Tibial nerve (tissue), 4 donors: ENCODE results near the gene TUBE1. TPM values are rescaled to one million over a fixed set of nuclear protein-coding genes. Genes with fewer than 3 reads are reported as not detected.

Experiments
- DNase-seq, 2 donors: peaks; one replicate each; pipeline ENCODE4 v3.0.0-alpha.2; 2019; ENCODE audit warnings: low spot score in 2 of 2
- H3K27ac ChIP-seq, 4 donors: fragments of 200-600 bp; sonication (generic) in 3 of 4; one replicate each; pipeline ENCODE4 v1.5.1; 2017 to 2019; ENCODE audit warnings: mild to moderate bottlenecking in 1 of 4
- H3K27me3 ChIP-seq, 2 donors: fragments of 200-600 bp; sonication (generic) in 1 of 2; one replicate each; pipeline versions ENCODE4 v1.5.1 to v1.6.0; 2017 to 2019
- H3K36me3 ChIP-seq, 3 donors: fragments of 200-600 bp; sonication (generic); one replicate each; pipeline ENCODE4 v1.5.1; 2018 to 2019
- H3K4me1 ChIP-seq, 4 donors: fragments of 200-600 bp; sonication (generic) in 3 of 4; one replicate each; pipeline ENCODE4 v1.5.1; 2017 to 2019
- H3K4me3 ChIP-seq, 4 donors: fragments of 200-600 bp; sonication (generic) in 3 of 4; one replicate each; pipeline ENCODE4 v1.5.1; 2017 to 2019; ENCODE audit warnings: mild to moderate bottlenecking in 1 of 4, moderate library complexity in 1 of 4
- H3K9me3 ChIP-seq, 4 donors: fragments of 200-600 bp; sonication (generic) in 3 of 4; one replicate each; pipeline ENCODE4 v1.5.1; 2017 to 2019
- EP300 ChIP-seq, 2 donors: sonication (generic); formaldehyde crosslinking; IDR thresholded peaks; one replicate each; pipeline ENCODE4 v1.6.1; 2017; ENCODE audit warnings: antibody characterized with exemption in 2 of 2, mild to moderate bottlenecking in 1 of 2
- POLR2A ChIP-seq, 2 donors: fragments of 450-650 bp; IDR thresholded peaks; one replicate each; pipeline ENCODE4 v1.6.1; 2017; ENCODE audit warnings: antibody characterized with exemption in 2 of 2, mild to moderate bottlenecking in 2 of 2, moderate library complexity in 2 of 2
- WGBS, 2 donors: methylation state at CpG; one replicate each; pipeline ENCODE4 v1.1.5; 2018; 5-methylcytosine and 5-hydroxymethylcytosine counted together
- total RNA-seq, 4 donors: library from RNA; depleted of rRNA; stranded (reverse); fragments of >200 nt; gene quantifications; one replicate each; pipeline ENCODE4 v1.1.0, GENCODE V29; 2016
- TF ChIP-seq, protein P1 (sequence below), 5 experiments: fragments of 200-600 bp in 3 of 5; fragments of 450-650 bp in 2 of 5; sonication (generic) in 3 of 5; IDR thresholded peaks; one replicate each; pipeline ENCODE4 v1.5.1; 2016 to 2019; ENCODE audit warnings: antibody characterized with exemption in 5 of 5, mild to moderate bottlenecking in 3 of 5, moderate library complexity in 2 of 5

The TUBE1 gene
- total RNA-seq, 4 donors from 2014 or later, result 47.2 to 64.5 (median 50.7) TPM

DNA sequence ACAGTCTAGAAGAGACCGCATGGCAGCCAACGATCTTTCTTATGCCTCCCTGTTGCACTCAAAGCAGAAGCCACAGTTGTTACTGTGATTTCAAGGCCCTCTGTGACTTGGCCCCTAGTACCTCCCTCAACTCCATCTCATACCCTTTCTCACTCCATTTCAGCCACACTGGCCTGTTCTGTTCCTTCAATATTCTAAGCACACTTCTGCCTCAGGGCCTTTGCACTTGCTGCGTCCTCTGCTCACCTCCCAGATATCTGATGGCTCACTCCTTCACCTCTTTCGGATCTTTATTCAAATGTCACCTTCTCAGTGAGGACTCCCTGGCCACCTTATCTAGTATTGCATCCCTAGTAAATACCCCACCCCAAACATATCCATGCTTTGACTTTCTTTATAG is 62.8 kb downstream of the TUBE1 start:
- Histone ChIP-seq H3K9me3 (peaks cover 0 to 5% (median 0%) of the 10 kb centered on the region in 4 donors), H3K27me3 (no peaks in the 10 kb centered on the region), H3K4me1 (peaks cover 2 to 46% (median 13%) of the 10 kb centered on the region in 4 donors), H3K36me3 (no peaks in the 10 kb centered on the region), H3K27ac (no peak overlapping the region), H3K4me3 (no peak overlapping the region)
- 96 to 100% methylated on average over 4 of the region's 4 CpGs for WGBS, 2 donors
- DNase-seq, result no peak
- TF ChIP-seq EP300 (IDR thresholded peaks at IDR 0.05), result no peak
- TF ChIP-seq POLR2A (IDR thresholded peaks at IDR 0.05), result no peak
- TF ChIP-seq, protein P1, sequence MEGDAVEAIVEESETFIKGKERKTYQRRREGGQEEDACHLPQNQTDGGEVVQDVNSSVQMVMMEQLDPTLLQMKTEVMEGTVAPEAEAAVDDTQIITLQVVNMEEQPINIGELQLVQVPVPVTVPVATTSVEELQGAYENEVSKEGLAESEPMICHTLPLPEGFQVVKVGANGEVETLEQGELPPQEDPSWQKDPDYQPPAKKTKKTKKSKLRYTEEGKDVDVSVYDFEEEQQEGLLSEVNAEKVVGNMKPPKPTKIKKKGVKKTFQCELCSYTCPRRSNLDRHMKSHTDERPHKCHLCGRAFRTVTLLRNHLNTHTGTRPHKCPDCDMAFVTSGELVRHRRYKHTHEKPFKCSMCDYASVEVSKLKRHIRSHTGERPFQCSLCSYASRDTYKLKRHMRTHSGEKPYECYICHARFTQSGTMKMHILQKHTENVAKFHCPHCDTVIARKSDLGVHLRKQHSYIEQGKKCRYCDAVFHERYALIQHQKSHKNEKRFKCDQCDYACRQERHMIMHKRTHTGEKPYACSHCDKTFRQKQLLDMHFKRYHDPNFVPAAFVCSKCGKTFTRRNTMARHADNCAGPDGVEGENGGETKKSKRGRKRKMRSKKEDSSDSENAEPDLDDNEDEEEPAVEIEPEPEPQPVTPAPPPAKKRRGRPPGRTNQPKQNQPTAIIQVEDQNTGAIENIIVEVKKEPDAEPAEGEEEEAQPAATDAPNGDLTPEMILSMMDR (IDR thresholded peaks at IDR 0.05), result no peak

DNA sequence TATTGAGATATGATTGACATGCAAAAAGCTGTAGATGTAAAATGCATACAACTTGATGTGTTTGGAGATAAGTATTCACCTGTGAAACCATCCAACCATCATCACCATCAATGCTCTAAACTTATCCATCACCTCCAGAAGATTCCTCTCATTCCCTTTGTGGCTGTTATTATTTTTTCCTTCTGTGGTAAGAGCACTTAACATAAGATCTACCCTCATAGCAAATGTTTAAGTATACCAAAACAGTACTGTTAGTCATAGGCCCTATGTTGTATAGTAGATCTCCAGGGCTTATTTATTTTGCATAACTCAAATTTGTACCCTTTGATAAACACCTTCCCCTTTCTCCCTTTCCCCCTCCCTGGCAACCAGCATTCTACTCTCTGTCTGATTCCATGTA is 64.5 kb downstream of the TUBE1 start:
- no peak for DNase-seq
- H3K27ac ChIP-seq, result peak overlapping the region in 2 of 4 donors; percentile 21 to 87
- no peaks in the 10 kb centered on the region for H3K36me3 ChIP-seq
- H3K27me3 ChIP-seq, result no peaks in the 10 kb centered on the region
- peaks cover 5 to 46% (median 20%) of the 10 kb centered on the region in 4 donors for H3K4me1 ChIP-seq
- no peak for TF ChIP-seq POLR2A (IDR thresholded peaks at IDR 0.05)
- no peak for TF ChIP-seq EP300 (IDR thresholded peaks at IDR 0.05)
- TF ChIP-seq, protein P1 (IDR thresholded peaks at IDR 0.05), result no peak
- H3K9me3 ChIP-seq, result peaks cover 0 to 5% (median 0%) of the 10 kb centered on the region in 4 donors
- H3K4me3 ChIP-seq, result no peak overlapping the region

DNA sequence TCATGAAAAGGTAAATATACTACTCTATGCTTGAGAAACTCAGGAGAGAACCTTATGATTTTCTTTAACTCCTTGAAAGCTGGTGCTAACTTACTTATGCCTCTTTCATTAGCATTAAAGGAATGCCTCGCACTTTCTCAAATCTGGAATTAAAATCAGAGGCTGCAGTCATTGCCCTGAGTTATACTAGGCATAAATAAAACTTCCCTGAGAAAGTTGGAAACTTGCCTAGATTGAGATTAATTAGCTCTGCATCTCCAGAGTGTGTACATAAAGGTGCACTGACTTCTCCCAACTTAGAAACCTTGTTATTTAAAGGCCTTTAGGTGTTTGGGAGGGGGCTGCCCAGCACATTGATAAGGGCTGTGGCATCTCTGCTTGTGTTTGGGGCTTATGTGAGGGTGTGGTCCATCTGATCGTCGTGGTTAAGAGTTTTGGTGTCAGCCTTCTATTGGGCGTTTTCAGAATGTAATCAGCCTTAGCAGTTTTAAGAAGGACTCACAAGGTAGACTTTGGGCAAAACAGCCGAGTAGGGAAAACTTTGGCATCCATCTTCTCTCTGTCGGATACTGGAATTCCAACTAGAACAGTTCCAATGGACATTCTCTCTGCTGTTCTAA is 65.5 kb downstream of the TUBE1 start:
- DNase-seq, result no peak
- 68 to 77% methylated on average over 6 of the region's 6 CpGs for WGBS, 2 donors
- H3K9me3 ChIP-seq, result peaks cover 0 to 5% (median 0%) of the 10 kb centered on the region in 4 donors
- H3K4me3 ChIP-seq, result no peak overlapping the region
- peak overlapping the region in 2 of 4 donors; percentile 87 to 95 for H3K27ac ChIP-seq
- peaks cover 5 to 48% (median 20%) of the 10 kb centered on the region in 4 donors for H3K4me1 ChIP-seq
- H3K27me3 ChIP-seq, result no peaks in the 10 kb centered on the region
- TF ChIP-seq, protein P1 (IDR thresholded peaks at IDR 0.05), result no peak
- TF ChIP-seq POLR2A (IDR thresholded peaks at IDR 0.05) (no peak), EP300 (IDR thresholded peaks at IDR 0.05) (no peak)
- H3K36me3 ChIP-seq, result no peaks in the 10 kb centered on the region

Other genes with a start within 250 kb of the TUBE1 start
- 100 to 1,000 TPM; 143 to 219 (median 165) TPM for gene FYN, start 214.0 kb downstream of the TUBE1 start, total RNA-seq
- gene CCN6, start 33.4 kb downstream of the TUBE1 start, total RNA-seq, result under 1 TPM in 2 of 4 donors, not detected in 2; 0.39 to 0.42 TPM
- gene FAM229B, start 109 bp upstream of the TUBE1 start, total RNA-seq, result 10 to 100 TPM; 18.0 to 32.1 (median 23.9) TPM
- 100 to 1,000 TPM; 229 to 524 (median 468) TPM for gene LAMA4, start 167.1 kb upstream of the TUBE1 start, total RNA-seq